IMR-90 (cell line): ENCODE measurements around the gene ST6GALNAC3. TPM values are rescaled to one million over a fixed set of nuclear protein-coding genes. Genes with fewer than 3 reads are reported as not detected.

Source experiments
- ATAC-seq: fragments of 200-7000 bp; cut with Tn5 transposase; 2 replicates; pipeline ENCODE4 v1.9.1; 2020; ENCODE audit warnings: low read depth, mild to moderate bottlenecking, moderate library complexity
- BruUV-seq: library from RNA; stranded (reverse); fragments of 400-500 nt; replicated peaks from 2 replicates; lab custom pipeline; 2021; lab: Mats Ljungman, UMichigan
- CTCF ChIA-PET: fragments of 300-600 bp; formaldehyde crosslinking; extraction: SDS; loops from one replicate; lab custom pipeline; 2021; ENCODE audit warnings: antibody characterized with exemption; lab: Yijun Ruan, JAX
- POLR2A ChIA-PET: fragments of 300-600 bp; sonication (Branson Sonifier 250); formaldehyde crosslinking; loops from one replicate; lab custom pipeline; 2022; ENCODE audit warnings: antibody characterized with exemption; ENCODE audit not compliant: unreplicated experiment; lab: Charles Lee
- DNase-seq: peaks from one replicate; pipeline ENCODE4 v3.0.0; 2013
- H2AFZ ChIP-seq: replicated peaks from 2 replicates; pipeline ENCODE3; 2013; ENCODE audit warnings: low read length, mild to moderate bottlenecking; ENCODE audit not compliant: poor library complexity
- H2AK5ac ChIP-seq: 2 replicates; pipeline ENCODE4 v1.6.1; 2013; ENCODE audit warnings: low read depth, low read length, inconsistent platforms
- H2AK9ac ChIP-seq: replicated peaks from 2 replicates; pipeline ENCODE3; 2013; ENCODE audit warnings: mild to moderate bottlenecking, low read depth, low read length, moderate library complexity; ENCODE audit not compliant: poor library complexity
- H2BK120ac ChIP-seq: 2 replicates; pipeline ENCODE4 v1.6.1; 2013; ENCODE audit warnings: low read depth, low read length, inconsistent platforms
- H2BK15ac ChIP-seq: 3 replicates; pipeline ENCODE4 v1.6.1; 2013; ENCODE audit warnings: low read depth, low read length, inconsistent platforms
- H2BK20ac ChIP-seq: 2 replicates; pipeline ENCODE4 v1.6.1; 2013; ENCODE audit warnings: low read depth, mild to moderate bottlenecking, inconsistent platforms, low read length, moderate library complexity
- H2BK5ac ChIP-seq: 2 replicates; pipeline ENCODE4 v1.6.1; 2013; ENCODE audit warnings: mild to moderate bottlenecking, low read depth, low read length, inconsistent platforms; ENCODE audit not compliant: poor library complexity, severe bottlenecking
- H3K14ac ChIP-seq: replicated peaks from 2 replicates; pipeline ENCODE4 v1.6.1; 2013; ENCODE audit warnings: low read depth, low read length, inconsistent platforms
- H3K18ac ChIP-seq: 2 replicates; pipeline ENCODE4 v1.6.1; 2013; ENCODE audit warnings: low read depth, low read length, control low read depth
- H3K23ac ChIP-seq: 2 replicates; pipeline ENCODE4 v1.6.1; 2013; ENCODE audit warnings: low read depth, low read length, inconsistent platforms
- H3K27ac ChIP-seq: 2 replicates; pipeline ENCODE4 v1.5.1; 2013; ENCODE audit warnings: mild to moderate bottlenecking, control low read depth, low read length; ENCODE audit not compliant: insufficient read depth
- H3K27me3 ChIP-seq: 2 replicates; pipeline ENCODE4 v1.6.1; 2013; ENCODE audit warnings: low read length; ENCODE audit not compliant: control insufficient read depth, insufficient read depth
- H3K36me3 ChIP-seq: 2 replicates; pipeline ENCODE4 v1.6.1; 2013; ENCODE audit warnings: low read length, mixed read lengths; ENCODE audit not compliant: control insufficient read depth, insufficient read depth
- H3K4ac ChIP-seq: 2 replicates; pipeline ENCODE4 v1.6.1; 2013; ENCODE audit warnings: low read depth, low read length, inconsistent platforms
- H3K4me1 ChIP-seq: 2 replicates; pipeline ENCODE4 v1.6.1; 2013; ENCODE audit warnings: low read length, mixed read lengths; ENCODE audit not compliant: control insufficient read depth, insufficient read depth
- H3K4me2 ChIP-seq: 2 replicates; pipeline ENCODE4 v1.6.1; 2013; ENCODE audit warnings: low read depth, mild to moderate bottlenecking, control low read depth, low read length, moderate library complexity
- H3K4me3 ChIP-seq: 2 replicates; pipeline ENCODE4 v1.5.1; 2013; ENCODE audit warnings: low read depth, mild to moderate bottlenecking, control low read depth, low read length, moderate library complexity; ENCODE audit not compliant: insufficient read depth
- H3K56ac ChIP-seq: 2 replicates; pipeline ENCODE4 v1.6.1; 2013; ENCODE audit warnings: low read length, inconsistent platforms; ENCODE audit not compliant: insufficient read depth; ENCODE audit errors: extremely low read depth
- H3K79me1 ChIP-seq, 2 experiments: 2 replicates each; pipeline ENCODE4 v1.6.1; 2013; ENCODE audit warnings: low read length in 2 of 2, inconsistent platforms in 1 of 2, low read depth in 1 of 2
- H3K9ac ChIP-seq: 2 replicates; pipeline ENCODE4 v1.6.1; 2013; ENCODE audit warnings: low read depth, low read length, control low read depth
- H3K9me1 ChIP-seq: 2 replicates; pipeline ENCODE4 v1.6.1; 2013; ENCODE audit warnings: low read length, inconsistent platforms; ENCODE audit not compliant: insufficient read depth
- H3K9me3 ChIP-seq: 2 replicates; pipeline ENCODE4 v1.6.1; 2013; ENCODE audit warnings: low read length; ENCODE audit not compliant: control insufficient read depth, insufficient read depth
- H4K20me1 ChIP-seq: 2 replicates; pipeline ENCODE4 v1.6.1; 2013; ENCODE audit warnings: low read length, inconsistent platforms; ENCODE audit not compliant: insufficient read depth
- H4K5ac ChIP-seq: 2 replicates; pipeline ENCODE4 v1.6.1; 2013; ENCODE audit warnings: mild to moderate bottlenecking, low read depth, low read length, control low read depth
- H4K8ac ChIP-seq, 2 experiments: 2 replicates each; pipeline ENCODE4 v1.6.1; 2013; ENCODE audit warnings: low read depth in 2 of 2, low read length in 2 of 2, control low read depth in 1 of 2, inconsistent platforms in 1 of 2
- H4K91ac ChIP-seq: 2 replicates; pipeline ENCODE4 v1.6.1; 2013; ENCODE audit warnings: low read depth, low read length, inconsistent platforms; ENCODE audit not compliant: insufficient read depth
- BHLHE40 ChIP-seq: fragments of 150-350 bp; IDR thresholded peaks from 2 replicates; pipeline ENCODE4 v1.6.1; 2016; ENCODE audit warnings: mild to moderate bottlenecking, low read depth, low read length
- CEBPB ChIP-seq: IDR thresholded peaks from 2 replicates; pipeline ENCODE4 v1.6.1; 2012; ENCODE audit warnings: low read depth, low read length, improper control_type of control experiment
- ELK1 ChIP-seq: fragments of 150-350 bp; IDR thresholded peaks from 2 replicates; pipeline ENCODE4 v1.6.1; 2016; ENCODE audit warnings: low read depth, mild to moderate bottlenecking, low read length, moderate library complexity, borderline replicate concordance
- FOS ChIP-seq: fragments of 150-350 bp; IDR thresholded peaks from 2 replicates; pipeline ENCODE4 v1.6.1; 2016; ENCODE audit warnings: low read depth, low read length
- SMC3 ChIP-seq: fragments of 150-350 bp; IDR thresholded peaks from 2 replicates; pipeline ENCODE4 v1.6.1; 2016; ENCODE audit warnings: low read depth, mild to moderate bottlenecking, antibody characterized with exemption, low read length, moderate library complexity
- WGBS, 2 experiments: methylation state at CpG; one replicate each; pipeline versions ENCODE4 v1.1.5 to v1.1.7; 2013; ENCODE audit warnings: missing lambda C conversion rate in 2 of 2; ENCODE audit not compliant: insufficient read length in 1 of 2; ENCODE audit errors: extremely low coverage in 2 of 2; 5-methylcytosine and 5-hydroxymethylcytosine counted together
- dilution Hi-C: fragments of 300-500 bp; cut with HindIII; formaldehyde crosslinking; loops from one replicate; pipeline ENCODE4 v1.14.3; 2018; ENCODE audit warnings: low sequenced_read_pairs; ENCODE audit not compliant: unreplicated experiment
- in situ Hi-C: fragments of 300-500 bp; cut with MboI; formaldehyde crosslinking; loops from 3 replicates; pipeline ENCODE4 v1.14.3; 2019; ENCODE audit warnings: low sequenced_read_pairs, inconsistent platforms, mixed read lengths
- intact Hi-C: fragments of 100-400 bp; cut with micrococcal nuclease; formaldehyde crosslinking; loops from 2 replicates; pipeline ENCODE4 v1.10.0; 2022
- polyA plus RNA-seq, 3 experiments: library from polyadenylated mRNA; depleted of rRNA; stranded (reverse); fragments of >200 nt; gene quantifications; 2 replicates each; pipeline ENCODE4 v1.2.3, GENCODE V29; 2012; ENCODE audit warnings: low replicate concordance in 1 of 3
- total RNA-seq: library from RNA; depleted of rRNA; stranded (reverse); fragments of >200 nt; gene quantifications from 2 replicates; pipeline ENCODE4 v1.2.3, GENCODE V29; 2012

ST6GALNAC3 gene
- total and polyA plus RNA-seq, 2 of the 4 experiments (the other 2 are of a cell fraction), result 0.65 to 1.3 TPM

GRCh38 chr1:76177615-76178014, 103.1 kb downstream of the ST6GALNAC3 start:
- Histone ChIP-seq H2BK20ac (no peak overlapping the region), H2BK120ac (no peak overlapping the region), H3K4me1 (no peaks in the 10 kb centered on the region), H3K9me1 (no peaks in the 10 kb centered on the region), H4K20me1 (no peaks in the 10 kb centered on the region), H2AK9ac (no peak overlapping the region), H3K4ac (no peak overlapping the region), H3K27ac (no peak overlapping the region), H3K9ac (no peak overlapping the region), H4K5ac (no peak overlapping the region), H3K27me3 (no peaks in the 10 kb centered on the region), H4K91ac (no peak overlapping the region), H2AFZ (no peak overlapping the region), H3K56ac (no peak overlapping the region), H2BK5ac (no peak overlapping the region), H3K4me2 (no peak overlapping the region), H3K36me3 (no peaks in the 10 kb centered on the region), H3K79me1 (no peaks in the 10 kb centered on the region), H4K8ac (no peak overlapping the region), H2AK5ac (no peak overlapping the region), H3K23ac (no peak overlapping the region), H3K18ac (no peak overlapping the region), H3K14ac (no peak overlapping the region), H3K4me3 (no peak overlapping the region), H3K9me3 (no peaks in the 10 kb centered on the region), H2BK15ac (no peak overlapping the region)
- no peak for DNase-seq
- POLR2A ChIA-PET, result no interaction called here
- TF ChIP-seq ELK1, result no peak
- no peak for TF ChIP-seq BHLHE40
- TF ChIP-seq CEBPB, result no peak
- no peak for TF ChIP-seq FOS
- TF ChIP-seq SMC3, result no peak
- ATAC-seq, result no peak
- in situ Hi-C loops (no loop called here), intact Hi-C loops (no loop called here), dilution Hi-C loops (no loop called here)
- CTCF ChIA-PET, result no interaction called here
- 73% methylated on average over 3 of the region's 8 CpGs; no CpG with 5 or more reads in 1 of the 2 experiments for WGBS, 2 experiments
- BruUV-seq, result no TSS peak
